Upper lobe of left lung (tissue), 6 donors: ENCODE results near the gene MAPK8IP3. TPM values are rescaled to one million over a fixed set of nuclear protein-coding genes. Genes with fewer than 3 reads are reported as not detected.

ENCODE experiments used
- ATAC-seq, 2 donors: fragments of 200-7000 bp; cut with Tn5 transposase; one replicate each; pipeline ENCODE4 v1.9.1; 2022; ENCODE audit warnings: mild to moderate bottlenecking in 2 of 2, moderate library complexity in 2 of 2; ENCODE audit not compliant: low FRiP score in 2 of 2
- DNase-seq, 2 donors: peaks; one replicate each; pipeline ENCODE4 v3.0.0-alpha.2; 2019 to 2020
- H3K27ac ChIP-seq, 4 donors: fragments of 200-600 bp; sonication (generic); one replicate each; pipeline ENCODE4 v1.5.1; 2016 to 2019
- H3K27me3 ChIP-seq, 4 donors: fragments of 200-600 bp; sonication (generic); one replicate each; pipeline ENCODE4 v1.5.1; 2017 to 2019
- H3K36me3 ChIP-seq, 4 donors: fragments of 200-600 bp; sonication (generic); one replicate each; pipeline ENCODE4 v1.5.1; 2016 to 2019
- H3K4me1 ChIP-seq, 4 donors: fragments of 200-600 bp; sonication (generic); one replicate each; pipeline ENCODE4 v1.5.1; 2018 to 2019
- H3K4me3 ChIP-seq, 4 donors: fragments of 200-600 bp; sonication (generic); one replicate each; pipeline ENCODE4 v1.5.1; 2017 to 2019; ENCODE audit warnings: mild to moderate bottlenecking in 2 of 4, moderate library complexity in 1 of 4
- H3K9me3 ChIP-seq, 4 donors: fragments of 200-600 bp; sonication (generic); one replicate each; pipeline ENCODE4 v1.5.1; 2018 to 2019
- CTCF ChIP-seq, 6 experiments: fragments of 450-650 bp in 4 of 6; fragments of 200-600 bp in 2 of 6; sonication (generic) in 2 of 6; IDR thresholded peaks; one replicate each; pipeline ENCODE4 v1.5.1; 2016 to 2019; ENCODE audit warnings: antibody characterized with exemption in 6 of 6
- EP300 ChIP-seq, 4 donors: sonication (generic); formaldehyde crosslinking; IDR thresholded peaks; one replicate each; pipeline ENCODE4 v1.5.1; 2017; ENCODE audit warnings: antibody characterized with exemption in 4 of 4, control low read depth in 2 of 4
- POLR2A ChIP-seq, 4 donors: fragments of 450-650 bp; IDR thresholded peaks; one replicate each; pipeline ENCODE4 v1.5.1; 2016 to 2017; ENCODE audit warnings: antibody characterized with exemption in 4 of 4, mild to moderate bottlenecking in 2 of 4
- POLR2AphosphoS5 ChIP-seq, 2 donors: sonication (generic); formaldehyde crosslinking; IDR thresholded peaks; one replicate each; pipeline ENCODE4 v1.5.1; 2017; ENCODE audit warnings: antibody characterized with exemption in 2 of 2
- WGBS, 2 donors: methylation state at CpG; one replicate each; pipeline ENCODE4 v1.1.5; 2017 to 2018; 5-methylcytosine and 5-hydroxymethylcytosine counted together
- total RNA-seq, 6 donors: library from RNA; depleted of rRNA in 4 of 6; stranded (reverse); fragments of >200 nt in 4 of 6; gene quantifications; one replicate each; pipeline versions ENCODE4 v1.1.0 to v1.2.1, GENCODE V29; 2016 to 2021
- donor health status: DM: no; HTN: no; CAD: no; lungs with moderate emphysema.
- donor health status: DM: no; HTN: yes; CAD: no; lungs with severe emphysema.

Gene MAPK8IP3
- total RNA-seq, 6 donors from 2014 or later = 46.4 to 505 (median 71.9) TPM

DNA sequence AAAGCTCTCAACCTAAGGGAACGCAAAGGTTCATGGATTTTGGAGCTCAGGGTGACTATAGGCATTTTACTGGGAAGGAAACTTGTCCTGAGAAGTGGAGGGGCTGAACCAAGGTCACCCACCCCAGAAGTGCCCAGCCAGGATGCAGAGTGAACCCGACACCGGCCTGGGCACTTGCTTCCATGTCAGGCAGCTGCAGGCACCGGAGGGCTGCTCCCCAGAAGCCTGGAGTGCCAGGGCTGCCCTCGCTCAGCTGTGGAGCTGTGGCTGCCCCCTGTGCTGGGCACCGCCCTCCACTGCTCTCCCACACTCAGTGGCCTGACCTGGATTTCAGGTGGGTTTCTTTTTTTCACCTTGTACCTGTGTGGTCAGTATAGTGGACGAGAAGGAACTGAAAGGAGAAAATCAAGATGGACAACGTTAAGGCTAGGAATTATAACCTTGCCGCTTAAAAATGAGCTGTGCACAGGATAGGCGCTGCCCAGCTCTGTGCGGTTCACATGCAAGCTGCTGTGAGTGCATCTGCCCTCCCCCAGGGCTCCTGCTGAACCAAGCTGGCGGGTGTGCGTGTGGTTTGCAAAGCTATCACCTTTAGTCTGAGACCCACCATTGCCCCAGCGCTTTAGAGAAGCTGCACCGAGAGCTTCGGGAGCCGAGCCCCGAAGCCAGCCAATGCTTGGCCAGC lies 2.2 kb downstream of the MAPK8IP3 start:
- 85 to 88% methylated on average over 12 to 18 of the region's 18 CpGs for WGBS, 2 donors
- Histone ChIP-seq H3K9me3 (no peaks in the 10 kb centered on the region), H3K36me3 (peaks cover 0 to 3% (median 0%) of the 10 kb centered on the region in 4 donors), H3K27ac (no peak overlapping the region), H3K4me3 (no peak overlapping the region), H3K27me3 (no peaks in the 10 kb centered on the region), H3K4me1 (peaks cover 23 to 46% (median 34%) of the 10 kb centered on the region in 4 donors)
- TF ChIP-seq CTCF (IDR thresholded peaks at IDR 0.05) (no peak), POLR2A (IDR thresholded peaks at IDR 0.05) (no peak), EP300 (IDR thresholded peaks at IDR 0.05) (no peak), POLR2AphosphoS5 (IDR thresholded peaks at IDR 0.05) (no peak)
- DNase-seq (no peak), ATAC-seq (no peak)

DNA sequence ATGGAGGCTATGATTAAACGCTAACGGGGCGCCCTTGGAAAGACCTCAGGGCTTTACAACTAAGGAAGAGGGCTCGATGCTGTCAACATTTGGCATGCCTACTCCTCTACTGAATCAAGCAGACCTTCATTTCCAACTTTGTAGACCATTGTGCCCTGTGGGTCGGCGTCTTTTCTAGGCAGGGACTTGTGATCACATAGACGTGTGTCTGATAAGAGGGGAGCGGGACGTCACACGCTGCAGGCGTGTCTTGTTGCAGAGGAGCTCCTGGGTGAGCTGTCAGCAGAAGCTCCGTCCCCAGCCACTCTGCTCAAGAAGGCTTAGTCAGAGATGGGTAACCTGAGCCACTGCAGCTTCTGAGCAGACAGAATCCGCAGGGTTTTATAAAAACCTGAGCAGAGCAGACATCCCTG lies 2.8 kb downstream of the MAPK8IP3 start:
- TF ChIP-seq EP300 (IDR thresholded peaks at IDR 0.05) (no peak), CTCF (IDR thresholded peaks at IDR 0.05) (no peak), POLR2AphosphoS5 (IDR thresholded peaks at IDR 0.05) (no peak), POLR2A (IDR thresholded peaks at IDR 0.05) (no peak)
- ATAC-seq (no peak), DNase-seq (no peak)
- Histone ChIP-seq H3K27ac (no peak overlapping the region), H3K4me1 (peaks cover 23 to 49% (median 35%) of the 10 kb centered on the region in 4 donors), H3K36me3 (peaks cover 0 to 3% (median under 1%) of the 10 kb centered on the region in 4 donors), H3K27me3 (no peaks in the 10 kb centered on the region), H3K4me3 (no peak overlapping the region), H3K9me3 (no peaks in the 10 kb centered on the region)
- WGBS, 2 donors = 77 to 85% methylated on average over 10 to 13 of the region's 13 CpGs

DNA sequence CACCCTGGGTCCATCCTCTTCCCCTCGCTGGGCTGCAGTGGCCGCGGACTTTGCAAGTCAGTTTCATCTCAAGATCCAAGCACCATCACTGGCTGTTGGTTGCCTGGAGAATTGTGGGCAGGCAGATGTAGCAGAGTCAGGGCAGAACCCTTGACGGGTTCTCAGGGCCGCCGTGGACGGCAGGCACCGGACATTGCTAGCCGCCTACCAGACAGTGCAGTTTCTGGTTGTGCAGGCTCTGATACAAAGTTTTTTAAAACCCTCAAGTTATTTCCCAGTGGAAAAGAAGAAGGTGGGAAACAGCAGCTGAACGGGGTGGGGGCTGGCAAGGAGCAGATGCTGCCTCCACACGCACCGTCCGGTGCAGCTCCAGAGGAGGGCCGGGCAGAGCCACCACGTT lies 3.4 kb downstream of the MAPK8IP3 start:
- Histone ChIP-seq H3K4me1 (peaks cover 23 to 55% (median 36%) of the 10 kb centered on the region in 4 donors), H3K27ac (no peak overlapping the region), H3K36me3 (peaks cover 0 to 4% (median 2%) of the 10 kb centered on the region in 4 donors), H3K9me3 (no peaks in the 10 kb centered on the region), H3K27me3 (no peaks in the 10 kb centered on the region), H3K4me3 (no peak overlapping the region)
- ATAC-seq = no peak
- TF ChIP-seq CTCF (IDR thresholded peaks at IDR 0.05) (no peak), EP300 (IDR thresholded peaks at IDR 0.05) (no peak), POLR2A (IDR thresholded peaks at IDR 0.05) (no peak), POLR2AphosphoS5 (IDR thresholded peaks at IDR 0.05) (no peak)
- peak in 1 of 2 donors; percentile 62 for DNase-seq
- WGBS, 2 donors = 88 to 89% methylated on average over 14 of the region's 15 CpGs

DNA sequence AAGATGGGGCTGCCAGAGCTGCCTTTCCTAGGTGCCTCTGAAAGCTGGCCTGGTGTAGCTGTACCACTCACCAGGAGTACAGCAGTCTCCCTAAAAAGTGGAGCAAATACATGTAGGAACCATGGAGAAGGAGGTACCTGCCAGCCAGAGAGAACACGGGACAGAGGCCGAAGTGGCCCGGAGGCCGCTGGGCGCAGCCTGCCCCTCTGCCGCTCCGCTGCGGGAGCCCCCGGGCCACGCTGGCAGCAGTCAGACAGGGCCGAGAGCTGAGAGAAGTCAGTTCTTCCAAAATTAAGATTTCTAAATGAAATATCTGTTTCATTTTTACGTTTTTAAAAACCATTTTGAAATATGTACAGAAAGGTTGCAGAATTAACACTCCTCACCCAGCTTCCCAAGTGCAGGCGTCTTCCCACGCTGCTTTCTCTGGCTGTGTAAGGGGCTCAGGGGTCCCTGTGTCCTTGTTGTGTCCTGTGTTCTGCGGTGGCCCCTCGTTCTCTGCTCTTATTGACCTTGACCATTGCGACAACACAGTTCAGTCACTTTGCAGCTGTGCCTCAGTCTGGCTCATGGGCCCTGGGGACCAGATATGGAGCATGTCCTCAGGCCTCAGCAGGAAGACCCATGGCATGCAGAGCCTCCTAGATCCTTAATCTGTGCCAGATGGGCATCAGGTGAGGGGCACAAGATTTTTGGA lies 5.0 kb downstream of the MAPK8IP3 start:
- TF ChIP-seq EP300 (IDR thresholded peaks at IDR 0.05) (no peak), CTCF (IDR thresholded peaks at IDR 0.05) (no peak), POLR2A (IDR thresholded peaks at IDR 0.05) (no peak), POLR2AphosphoS5 (IDR thresholded peaks at IDR 0.05) (no peak)
- WGBS, 2 donors = 92 to 94% methylated on average over 17 of the region's 17 CpGs
- no peak for ATAC-seq
- Histone ChIP-seq H3K36me3 (peaks cover 0 to 4% (median 2%) of the 10 kb centered on the region in 4 donors), H3K4me3 (no peak overlapping the region), H3K4me1 (peaks cover 17 to 49% (median 30%) of the 10 kb centered on the region in 4 donors), H3K9me3 (no peaks in the 10 kb centered on the region), H3K27ac (no peak overlapping the region), H3K27me3 (no peaks in the 10 kb centered on the region)
- peak in 1 of 2 donors; percentile 56 for DNase-seq
